GM19324 (cell line): Measurements from ENCODE around the gene BABAM1.

Experiments
- ATAC-seq: cut with Tn5 transposase; IDR thresholded peaks from one replicate; pipeline ENCODE4 v1.9.1; 2021; ENCODE audit warnings: mild to moderate bottlenecking, moderate library complexity; ENCODE audit not compliant: unreplicated experiment, low FRiP score

Gene BABAM1

GRCh38 chr19:17243211-17243829 is 23.9 kb upstream of the BABAM1 start:
- no peak for ATAC-seq

DNA sequence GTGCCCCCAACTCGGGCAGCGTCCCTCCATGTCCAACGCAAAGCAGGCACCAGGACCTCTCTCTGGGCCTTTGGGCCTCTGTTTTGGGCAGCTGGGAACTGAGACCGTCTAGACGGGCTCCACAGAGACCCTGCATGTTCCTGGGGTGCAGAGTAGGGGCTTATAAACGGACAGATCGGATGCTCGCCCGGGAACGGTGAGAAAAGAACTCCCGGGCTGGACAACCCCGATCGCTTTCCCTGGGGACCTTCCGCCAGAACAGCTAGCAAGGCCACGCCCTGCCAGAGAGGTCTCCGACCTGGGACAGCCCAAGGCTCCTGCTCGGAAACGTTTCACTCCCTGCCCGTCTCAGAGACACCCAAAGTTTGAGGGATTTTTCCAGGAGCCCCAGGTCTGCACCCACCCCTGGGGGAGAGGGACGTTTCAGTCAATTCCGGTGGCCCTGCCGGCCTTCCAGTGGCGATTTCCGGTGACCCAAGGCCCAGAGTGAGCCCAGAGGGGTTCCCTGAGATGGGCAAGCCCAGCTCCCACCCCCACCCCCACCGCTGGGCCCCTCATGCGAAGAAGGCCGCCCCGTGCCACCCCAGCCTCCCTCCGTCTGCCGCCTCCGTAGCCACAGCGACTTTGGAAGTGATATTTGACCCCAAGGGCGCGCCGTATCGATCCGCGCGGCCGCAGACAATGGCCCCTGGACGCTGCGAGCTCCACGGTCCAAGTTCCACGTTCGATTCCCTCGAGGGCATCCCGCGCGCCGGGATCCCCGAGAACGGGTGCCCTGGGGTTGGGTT is 23.2 kb upstream of the BABAM1 start:
- no peak for ATAC-seq

GRCh38 chr19:17244618-17245534 is 22.4 kb upstream of the BABAM1 start:
- no peak for ATAC-seq

DNA sequence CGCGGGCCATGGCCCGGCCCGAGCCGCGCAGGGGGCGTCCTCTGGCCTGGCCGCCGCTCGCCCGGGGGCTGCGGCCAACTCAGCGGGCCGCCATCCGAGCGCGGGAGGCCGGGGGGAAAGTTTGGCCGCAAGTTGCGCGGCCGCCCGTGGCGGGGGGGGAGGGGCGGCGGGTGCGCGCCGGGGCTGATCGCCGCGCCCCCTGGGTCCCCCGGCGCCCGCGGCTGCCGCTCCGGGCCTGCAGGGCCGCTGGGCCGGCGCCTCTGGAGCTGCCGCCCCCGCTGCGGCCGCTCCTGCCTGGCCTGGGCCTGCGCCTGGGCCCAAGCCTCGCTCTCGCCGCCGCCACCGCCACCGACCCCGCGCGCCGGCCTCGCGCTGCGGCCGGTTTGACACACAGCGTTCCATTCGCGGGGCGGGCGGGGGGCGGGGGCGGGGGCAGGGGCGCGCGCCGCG is 21.7 kb upstream of the BABAM1 start, which contains the start of gene NR2F6:
Gene NR2F6 (minus strand): TSS at position 385 of the 450 bp plus-strand sequence. CDS start 699 bp downstream, outside the sequence.
- peak; percentile 17 for ATAC-seq

DNA sequence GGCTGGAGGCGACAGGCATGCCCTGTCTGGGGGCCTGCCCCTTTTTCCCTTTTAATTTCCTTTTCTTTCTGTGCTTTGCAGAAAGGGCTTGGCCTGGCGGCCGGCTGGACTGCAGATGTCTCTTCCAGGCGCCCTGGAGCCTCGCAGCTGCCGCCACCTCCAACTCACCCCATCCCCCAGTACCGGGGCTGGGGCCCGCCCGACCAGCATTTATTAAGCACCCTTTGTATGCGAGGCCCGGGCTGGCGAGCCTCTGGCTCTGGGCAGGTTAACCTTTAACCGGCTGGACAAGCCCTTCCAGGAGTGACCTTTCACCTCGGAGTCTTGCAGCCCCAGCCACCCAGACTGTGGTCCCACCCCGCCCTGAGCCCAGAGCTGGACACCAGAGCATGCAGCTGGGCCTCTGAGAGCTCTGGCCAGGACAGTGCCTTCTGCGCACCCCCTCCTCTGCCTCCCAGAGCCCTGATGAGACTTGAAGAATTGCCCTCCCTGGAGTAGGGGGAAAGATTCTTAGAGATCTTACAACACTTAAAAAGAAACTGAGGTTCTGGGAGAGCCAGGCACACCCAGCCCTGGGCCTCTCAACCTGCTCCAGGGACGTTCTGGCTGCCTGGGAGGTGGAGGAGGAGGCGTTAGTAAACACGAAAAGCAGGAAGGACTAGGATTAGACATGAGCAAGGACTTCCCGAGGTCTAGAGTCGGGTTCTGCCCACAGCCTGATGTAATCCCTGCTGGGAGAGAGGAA is 20.4 kb upstream of the BABAM1 start:
- ATAC-seq = no peak

DNA sequence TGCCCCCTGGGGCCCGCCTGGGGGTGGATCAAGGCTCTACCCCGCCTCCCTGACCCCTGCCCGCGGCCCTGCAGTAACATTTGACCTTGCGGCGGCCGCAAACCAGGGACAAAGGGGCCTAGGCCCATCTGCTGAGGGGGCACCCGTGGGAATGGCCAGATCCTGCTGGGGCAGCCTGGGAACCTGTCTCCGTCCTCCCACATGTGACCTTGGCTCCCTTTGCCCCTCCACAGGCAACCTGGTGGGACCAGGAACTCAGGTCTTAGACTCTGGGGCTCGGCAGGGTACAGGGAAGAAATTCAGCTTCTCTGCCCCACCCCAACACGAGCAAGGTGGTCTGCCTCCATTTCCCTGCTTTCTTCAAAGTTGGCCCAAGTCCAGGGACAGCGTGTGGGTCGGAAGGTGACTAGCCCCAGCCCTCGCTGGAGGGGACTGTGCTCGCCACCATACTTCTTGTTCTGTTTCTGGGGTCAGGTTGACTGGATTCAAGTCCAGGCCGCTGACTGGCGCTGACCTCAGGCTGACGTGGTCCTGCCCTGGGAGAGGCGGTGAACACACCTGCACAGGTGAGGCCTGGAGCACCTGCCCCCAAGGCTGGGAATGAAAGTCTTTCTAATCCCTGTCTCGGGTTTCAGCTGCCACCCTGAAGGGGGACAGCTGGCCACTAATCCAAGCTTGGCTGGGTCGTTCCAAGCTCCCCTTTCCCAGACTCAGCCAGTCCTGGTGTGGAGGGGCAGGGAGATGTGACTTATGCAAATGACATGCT is 19.0 kb upstream of the BABAM1 start:
- ATAC-seq = no peak

DNA sequence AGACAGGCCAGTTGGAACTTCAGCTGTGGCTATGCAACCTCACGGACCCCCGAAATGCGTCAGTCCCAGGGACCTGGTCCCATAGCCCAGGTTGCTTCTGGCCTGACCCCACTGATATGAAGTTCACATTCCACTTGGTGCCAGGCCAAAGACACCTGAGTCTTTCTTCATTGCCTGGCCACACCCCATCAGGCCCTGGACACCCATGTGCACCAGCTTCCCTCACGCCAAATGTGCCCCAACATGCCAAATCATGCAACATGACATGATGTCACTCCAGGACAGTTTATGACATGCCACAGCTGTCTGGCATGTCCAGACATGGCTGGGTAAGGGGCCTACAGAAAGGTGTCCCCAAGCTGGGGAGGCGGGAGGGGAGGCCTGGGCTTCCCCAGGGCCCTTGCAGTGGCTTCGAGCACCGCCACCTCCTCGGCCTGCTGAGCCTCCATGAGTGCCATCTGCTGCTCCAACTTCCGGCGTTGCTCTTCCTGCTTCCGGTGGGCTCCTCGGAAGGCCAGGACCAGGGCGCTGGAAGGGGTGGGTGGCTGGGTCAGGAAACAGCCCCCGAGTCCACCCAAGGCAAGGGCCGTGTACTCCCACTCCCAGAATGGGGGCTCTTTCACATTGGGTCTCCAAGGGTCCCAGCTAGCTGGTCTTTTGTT is 17.2 kb upstream of the BABAM1 start:
- no peak for ATAC-seq

- no peak for ATAC-seq
Measured at GRCh38 chr19:17254636-17255035, 12.6 kb upstream of the BABAM1 start.

- no peak for ATAC-seq
Measured at GRCh38 chr19:17255150-17255621, 12.1 kb upstream of the BABAM1 start.

DNA sequence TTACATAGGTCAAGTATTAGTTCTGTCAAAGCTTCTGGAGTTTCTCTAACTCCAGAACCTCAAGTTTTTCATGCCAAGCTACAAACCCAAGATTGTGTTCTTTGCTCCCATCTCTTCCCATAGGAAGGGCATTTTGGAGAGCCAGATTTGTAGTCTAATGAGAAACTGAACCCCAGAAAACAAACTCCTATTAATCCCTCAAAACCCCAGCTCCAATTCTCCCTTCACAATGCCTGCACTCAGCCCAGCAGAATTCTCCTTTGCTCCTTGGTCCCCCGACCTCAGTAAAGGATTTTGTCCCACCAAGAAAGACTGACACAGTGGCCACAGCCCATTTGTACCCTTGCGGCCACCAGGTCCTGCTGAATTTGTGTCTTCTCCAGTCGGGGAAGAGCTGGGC is 11.1 kb upstream of the BABAM1 start:
- no peak for ATAC-seq

DNA sequence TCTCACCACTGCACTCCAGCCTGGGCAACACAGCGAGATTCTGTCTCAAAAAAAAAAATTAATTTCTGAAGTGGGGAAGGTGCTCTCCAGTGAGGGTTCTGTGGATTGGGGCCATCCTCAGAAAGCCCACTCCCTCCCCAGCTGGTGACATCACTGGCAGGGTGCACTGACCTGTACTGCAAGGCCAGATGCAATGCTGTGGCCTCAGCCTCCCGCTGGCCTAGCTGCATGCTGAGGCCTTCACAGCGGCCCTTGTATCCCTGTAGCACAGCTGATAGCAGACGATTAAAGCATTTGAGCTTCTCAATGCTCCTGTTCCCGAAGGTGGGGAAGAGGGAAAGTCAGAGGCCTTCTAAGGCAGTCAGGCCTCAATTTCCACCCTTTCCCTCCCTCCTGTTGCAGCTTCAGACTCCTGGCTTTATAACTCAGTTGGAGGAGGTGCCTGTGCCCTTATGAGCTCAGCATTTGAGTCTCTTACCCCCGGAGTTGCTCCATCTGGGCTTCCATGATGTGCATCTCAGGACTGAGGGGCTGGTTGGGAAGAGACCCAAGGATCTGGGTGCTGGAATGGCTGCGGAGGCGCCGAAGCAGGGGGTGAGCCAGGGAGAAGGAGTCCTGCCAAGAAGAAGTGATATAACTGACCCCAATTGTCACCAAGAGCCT is 8.0 kb upstream of the BABAM1 start:
- no peak for ATAC-seq

- ATAC-seq = no peak
Measured at GRCh38 chr19:17259934-17260333, 7.3 kb upstream of the BABAM1 start.

- ATAC-seq = peak; percentile 77
Measured at GRCh38 chr19:17260842-17261325, 6.4 kb upstream of the BABAM1 start.

GRCh38 chr19:17262557-17262956 is 4.7 kb upstream of the BABAM1 start:
- ATAC-seq = no peak

DNA sequence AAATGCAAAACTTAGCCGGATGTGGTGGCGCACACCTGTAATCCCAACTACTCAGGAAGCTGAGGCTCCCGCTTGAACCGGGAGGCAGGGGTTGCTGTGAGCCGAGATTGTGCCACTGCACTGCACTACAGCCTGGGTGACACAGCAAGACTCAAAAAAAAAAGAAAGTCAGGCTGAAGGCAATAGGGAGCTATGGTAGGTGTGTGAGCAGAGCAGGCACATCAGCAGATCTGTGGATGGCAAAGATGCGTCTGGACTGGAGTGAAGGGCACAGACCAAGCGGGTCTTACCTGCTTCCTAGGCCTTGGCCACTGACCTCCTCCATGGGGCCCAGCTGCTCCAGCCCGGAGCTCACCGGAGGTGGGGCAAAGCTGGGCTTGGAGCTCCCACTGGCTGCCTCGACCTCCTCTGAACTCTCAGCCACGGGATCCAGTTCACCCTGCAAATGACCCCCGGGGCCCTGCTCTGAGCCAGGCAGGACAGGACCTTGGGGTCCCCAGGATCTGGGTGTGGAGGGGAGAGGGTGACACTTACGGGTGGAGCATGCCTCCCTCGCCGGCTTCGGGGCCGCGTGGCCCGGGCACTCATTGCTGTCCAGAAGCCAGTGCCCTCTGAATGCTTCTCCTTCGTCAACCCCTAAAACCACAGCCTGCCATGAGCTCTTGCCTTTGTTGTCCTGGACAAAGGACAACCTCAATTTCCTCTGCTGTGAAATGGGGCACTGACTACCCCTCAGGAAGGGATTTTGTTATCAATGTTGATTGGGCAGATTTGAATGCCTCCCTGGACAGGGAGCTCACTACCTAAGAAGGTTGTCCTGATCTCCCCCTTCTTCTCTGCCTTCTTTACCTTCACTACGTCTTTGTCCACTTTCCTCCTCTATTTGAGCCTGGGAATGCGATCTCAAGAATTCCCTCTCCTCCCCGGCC is 3.3 kb upstream of the BABAM1 start:
- ATAC-seq = no peak

GRCh38 chr19:17264641-17264979 is 2.6 kb upstream of the BABAM1 start, which contains the start of gene USHBP1:
Gene USHBP1 (minus strand): TSS chr19:17264745. CDS start chr19:17264299, 446 bp downstream.
- ATAC-seq = no peak

DNA sequence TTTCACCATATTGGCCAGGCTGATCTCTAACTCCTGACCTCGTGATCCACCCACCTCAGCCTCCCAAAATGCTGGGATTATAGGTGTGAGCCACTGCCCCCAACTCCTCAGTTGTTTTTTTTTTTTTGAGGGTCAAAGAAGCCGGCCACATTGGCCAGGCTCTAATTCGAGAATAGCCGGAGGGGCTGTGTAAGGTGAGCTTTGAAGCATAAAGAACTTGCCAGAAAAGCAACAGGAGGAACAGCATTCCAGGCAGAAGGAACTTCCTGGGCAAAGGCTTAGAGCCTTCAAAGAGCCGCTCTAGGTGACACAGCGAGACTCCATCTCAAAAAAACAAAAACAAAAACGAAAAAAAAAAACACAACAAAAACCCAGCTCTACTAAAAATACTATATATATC is 1.2 kb upstream of the BABAM1 start:
- no peak for ATAC-seq
